Stimulated activated CD8-positive, alpha-beta memory T cell treated with anti-CD3 and anti-CD28 coated beads, Interleukin-4, amount 100 ng/mL, for 1 hour (primary cell): ENCODE data around the gene ANKRD40CL.
"Not testable (repeated sequence)": the region's sequence is repeated elsewhere in the genome, so short reads cannot be mapped to it uniquely, and the experiment has no call there.

Experiments used
- DNase-seq, 2 donors: peaks; one replicate each; pipeline ENCODE4 v3.0.0-alpha.2; 2020; ENCODE audit warnings: low read depth in 2 of 2, low spot score in 1 of 2

Gene ANKRD40CL

GRCh38 chr17:50763716-50764475, 3.4 kb downstream of the ANKRD40CL start:
- no peak for DNase-seq

GRCh38 chr17:50762177-50762576, 5.1 kb downstream of the ANKRD40CL start:
- no peak for DNase-seq

- DNase-seq = no peak
Observed at GRCh38 chr17:50758989-50759544, 8.3 kb downstream of the ANKRD40CL start.

GRCh38 chr17:50758524-50758923, 8.8 kb downstream of the ANKRD40CL start:
- DNase-seq = no peak

- DNase-seq = no peak
Observed at GRCh38 chr17:50754521-50754920, 12.8 kb downstream of the ANKRD40CL start.

GRCh38 chr17:50749245-50749644, 18.1 kb downstream of the ANKRD40CL start:
- no peak for DNase-seq

- DNase-seq = no peak
Observed at GRCh38 chr17:50745631-50746030, 21.7 kb downstream of the ANKRD40CL start.

GRCh38 chr17:50739098-50739497, 28.2 kb downstream of the ANKRD40CL start:
- no peak for DNase-seq

- no peak for DNase-seq
Observed at GRCh38 chr17:50737118-50737698, 30.1 kb downstream of the ANKRD40CL start.

GRCh38 chr17:50735287-50735686, 32.0 kb downstream of the ANKRD40CL start:
- DNase-seq = no peak

- no peak for DNase-seq
Observed at GRCh38 chr17:50731575-50732460, 35.5 kb downstream of the ANKRD40CL start.

GRCh38 chr17:50728881-50729765, 38.2 kb downstream of the ANKRD40CL start:
- DNase-seq = no peak

GRCh38 chr17:50728112-50728429, 39.2 kb downstream of the ANKRD40CL start:
- DNase-seq = no peak

GRCh38 chr17:50725769-50726655, 41.3 kb downstream of the ANKRD40CL start:
- DNase-seq = no peak

- DNase-seq = not testable (repeated sequence)
Observed at GRCh38 chr17:50724622-50725021, 42.7 kb downstream of the ANKRD40CL start.

GRCh38 chr17:50722746-50723145, 44.6 kb downstream of the ANKRD40CL start:
- DNase-seq = no peak

- DNase-seq = no peak
Observed at GRCh38 chr17:50721194-50722010, 45.9 kb downstream of the ANKRD40CL start.

GRCh38 chr17:50719924-50720794, 47.2 kb downstream of the ANKRD40CL start:
- DNase-seq = no peak
